GM23248 (cell line): ENCODE measurements around the gene SFRP4. TPM values are rescaled to one million over a fixed set of nuclear protein-coding genes. Genes with fewer than 3 reads are reported as not detected.

Experiments
- DNase-seq: peaks from one replicate; pipeline ENCODE4 v3.0.0-alpha.2; 2015
- H2AFZ ChIP-seq: fragments of 200-600 bp; sonication (generic); 2 replicates; pipeline ENCODE4 v1.6.1; 2016; ENCODE audit warnings: antibody characterized with exemption
- H3F3A ChIP-seq: fragments of 200-600 bp; sonication (generic); 2 replicates; pipeline ENCODE4 v1.6.1; 2016; ENCODE audit warnings: mild to moderate bottlenecking, antibody characterized with exemption, mixed run types; ENCODE audit not compliant: insufficient read depth
- H3K27ac ChIP-seq: fragments of 200-600 bp; sonication (generic); 2 replicates; pipeline ENCODE4 v1.5.1; 2016; ENCODE audit warnings: mild to moderate bottlenecking
- H3K27me3 ChIP-seq: fragments of 200-600 bp; sonication (generic); replicated peaks from 2 replicates; pipeline ENCODE4 v1.6.1; 2016; ENCODE audit warnings: mild to moderate bottlenecking; ENCODE audit not compliant: insufficient read depth
- H3K36me3 ChIP-seq: fragments of 200-600 bp; sonication (generic); 2 replicates; pipeline ENCODE4 v1.6.1; 2016; ENCODE audit warnings: low read depth, mild to moderate bottlenecking
- H3K4me1 ChIP-seq: fragments of 200-600 bp; sonication (generic); 2 replicates; pipeline ENCODE4 v1.6.1; 2016; ENCODE audit warnings: mild to moderate bottlenecking; ENCODE audit not compliant: insufficient read depth
- H3K4me2 ChIP-seq: fragments of 200-600 bp; sonication (generic); one replicate; pipeline ENCODE4 v1.6.1; 2016; ENCODE audit warnings: mild to moderate bottlenecking; ENCODE audit not compliant: unreplicated experiment
- H3K4me3 ChIP-seq: fragments of 200-600 bp; sonication (generic); 2 replicates; pipeline ENCODE4 v1.5.1; 2016; ENCODE audit warnings: mild to moderate bottlenecking
- H3K79me2 ChIP-seq: fragments of 200-600 bp; sonication (generic); 2 replicates; pipeline ENCODE4 v1.6.1; 2016; ENCODE audit warnings: mild to moderate bottlenecking; ENCODE audit not compliant: insufficient read depth
- H3K9ac ChIP-seq: fragments of 200-600 bp; sonication (generic); 2 replicates; pipeline ENCODE4 v1.6.1; 2016; ENCODE audit warnings: mild to moderate bottlenecking
- H3K9me2 ChIP-seq: fragments of 200-600 bp; sonication (generic); 2 replicates; pipeline ENCODE4 v1.6.1; 2016; ENCODE audit warnings: mixed run types, mild to moderate bottlenecking, moderate library complexity; ENCODE audit not compliant: insufficient read depth
- H3K9me3 ChIP-seq: fragments of 200-600 bp; sonication (generic); one replicate; pipeline ENCODE4 v1.6.1; 2017; ENCODE audit warnings: low read depth
- H4K20me1 ChIP-seq: fragments of 200-600 bp; sonication (generic); 2 replicates; pipeline ENCODE4 v1.6.0; 2016; ENCODE audit not compliant: insufficient read depth
- EZH2 ChIP-seq: fragments of 200-600 bp; sonication (generic); IDR thresholded peaks from 2 replicates; pipeline ENCODE4 v1.6.1; 2018; ENCODE audit warnings: antibody characterized with exemption, mild to moderate bottlenecking; ENCODE audit not compliant: insufficient read depth, poor library complexity, severe bottlenecking
- EZH2phosphoT487 ChIP-seq: fragments of 200-600 bp; sonication (generic); IDR thresholded peaks from 2 replicates; pipeline ENCODE4 v1.6.1; 2018; ENCODE audit warnings: antibody characterized with exemption, moderate library complexity, mild to moderate bottlenecking, low read depth; ENCODE audit not compliant: insufficient read depth
- WGBS, 2 experiments: methylation state at CpG; one replicate each; pipeline ENCODE4 v1.1.6; 2015 to 2017; ENCODE audit warnings: low lambda C conversion rate in 2 of 2, low coverage in 1 of 2; ENCODE audit errors: missing lambda C conversion rate in 2 of 2; 5-methylcytosine and 5-hydroxymethylcytosine counted together
- in situ Hi-C: fragments of 300-500 bp; cut with MboI; formaldehyde crosslinking; loops from 2 replicates; pipeline ENCODE4 v1.15.0; 2020
- polyA plus RNA-seq: library from polyadenylated mRNA; unstranded; fragments of >200 nt; fragmentation: Nextera tagmentation; extraction: Ambion mirVana; gene quantifications from 2 replicates; pipeline ENCODE4 v1.2.1, GENCODE V29; 2016
- total RNA-seq: library from RNA; depleted of rRNA; stranded (reverse); fragments of >200 nt; shearing (Covaris generic); gene quantifications from 2 replicates; pipeline ENCODE4 v1.2.3, GENCODE V29; 2014; rRNA removed

Gene SFRP4
- total and polyA plus RNA-seq, 2 experiments from 2014 or later = 0.21 to 0.32 TPM

- in situ Hi-C loops = no loop called here
- no peak for TF ChIP-seq EZH2
- no peak overlapping the region for H3K9ac ChIP-seq
- no peak overlapping the region for H3K4me2 ChIP-seq
- no peaks in the 10 kb centered on the region for H3K4me1 ChIP-seq
- no peak overlapping the region for H3K4me3 ChIP-seq
- no peaks in the 10 kb centered on the region for H3K9me3 ChIP-seq
- DNase-seq = no peak
- no peak overlapping the region for H3K27ac ChIP-seq
- H3K79me2 ChIP-seq = no peaks in the 10 kb centered on the region
- H3F3A ChIP-seq = no peaks in the 10 kb centered on the region
- no peaks in the 10 kb centered on the region for H3K36me3 ChIP-seq
- H2AFZ ChIP-seq = no peak overlapping the region
- no peaks in the 10 kb centered on the region for H3K9me2 ChIP-seq
- no peaks in the 10 kb centered on the region for H4K20me1 ChIP-seq
- H3K27me3 ChIP-seq = no peaks in the 10 kb centered on the region
- WGBS, 2 experiments = 42 to 60% methylated on average over 3 of the region's 3 CpGs
Measured at GRCh38 chr7:37894671-37895070, 21.9 kb downstream of the SFRP4 start.

DNA sequence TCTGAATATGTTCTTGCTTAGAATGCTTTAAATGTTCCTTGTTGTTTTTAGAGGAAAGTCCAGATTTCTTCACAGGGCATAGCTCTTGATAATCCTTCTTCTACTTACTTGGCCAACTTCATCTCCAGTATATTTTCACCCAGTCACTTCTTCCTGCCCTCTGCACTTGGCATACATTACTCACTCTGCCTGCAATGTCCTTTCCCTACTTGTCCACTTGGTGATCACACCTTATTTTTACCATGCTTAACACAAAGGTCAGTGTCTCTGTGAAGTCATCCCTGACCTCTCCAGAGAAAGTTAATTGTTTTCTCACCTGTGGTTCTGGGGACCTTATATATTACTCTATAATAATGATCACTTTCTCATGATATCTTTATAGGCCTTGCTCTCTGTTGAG is 23.3 kb downstream of the SFRP4 start:
- Histone ChIP-seq H2AFZ (no peak overlapping the region), H3K4me3 (no peak overlapping the region), H3F3A (no peaks in the 10 kb centered on the region), H3K9me2 (no peaks in the 10 kb centered on the region), H3K36me3 (no peaks in the 10 kb centered on the region), H3K4me1 (no peaks in the 10 kb centered on the region), H3K27ac (no peak overlapping the region), H3K27me3 (no peaks in the 10 kb centered on the region), H3K79me2 (no peaks in the 10 kb centered on the region), H3K4me2 (no peak overlapping the region), H3K9me3 (no peaks in the 10 kb centered on the region), H4K20me1 (no peaks in the 10 kb centered on the region), H3K9ac (no peak overlapping the region)
- DNase-seq = no peak
- TF ChIP-seq EZH2 = no peak
- in situ Hi-C loops = no loop called here

DNA sequence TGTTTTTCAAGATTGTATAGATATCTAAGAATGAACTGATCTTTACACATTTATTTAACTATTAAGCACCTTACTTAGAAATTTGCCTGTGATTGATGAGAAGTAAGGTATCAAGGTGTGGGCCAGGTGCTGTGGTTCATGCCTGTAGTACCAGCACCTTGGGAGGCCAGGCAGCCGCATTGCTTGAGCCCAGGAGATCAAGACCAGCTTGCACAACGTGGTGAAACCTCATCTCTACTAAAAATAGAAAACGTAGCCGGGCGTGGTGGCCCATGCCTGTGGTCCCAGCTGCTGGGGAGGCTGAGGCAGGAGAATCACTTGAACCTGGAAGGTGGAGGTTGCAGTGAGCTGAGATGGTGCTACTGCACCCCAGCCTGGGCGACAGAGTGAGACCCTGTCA is 34.5 kb downstream of the SFRP4 start:
- Histone ChIP-seq H3K27me3 (no peaks in the 10 kb centered on the region), H3K9me2 (no peaks in the 10 kb centered on the region), H2AFZ (no peak overlapping the region), H3K36me3 (no peaks in the 10 kb centered on the region), H3K79me2 (no peaks in the 10 kb centered on the region), H3K27ac (no peak overlapping the region), H3K4me3 (no peak overlapping the region), H3K4me1 (no peaks in the 10 kb centered on the region), H3K9ac (no peak overlapping the region), H4K20me1 (no peaks in the 10 kb centered on the region), H3K4me2 (no peak overlapping the region), H3K9me3 (no peaks in the 10 kb centered on the region), H3F3A (no peaks in the 10 kb centered on the region)
- TF ChIP-seq EZH2phosphoT487 = no peak
- TF ChIP-seq EZH2 = no peak
- in situ Hi-C loops = no loop called here
- no peak for DNase-seq
- WGBS, 2 experiments = 9 to 23% methylated on average over 6 of the region's 6 CpGs

Other genes with a start within 250 kb of the SFRP4 start
- gene GPR141, start 233.1 kb downstream of the SFRP4 start, total RNA-seq = not detected in 2 replicates
- not detected in 2 replicates for gene GPR141, start 233.1 kb downstream of the SFRP4 start, polyA plus RNA-seq
- not detected in 2 replicates for gene NME8, start 68.2 kb downstream of the SFRP4 start, total RNA-seq
- not detected in 2 replicates for gene NME8, start 68.2 kb downstream of the SFRP4 start, polyA plus RNA-seq
- 1.5 and 5.2 TPM in 2 replicates for gene EPDR1, start 3.8 kb upstream of the SFRP4 start, total RNA-seq
- 2.0 and 2.5 TPM in 2 replicates for gene EPDR1, start 3.8 kb upstream of the SFRP4 start, polyA plus RNA-seq